Liver (tissue), 3 donors: ENCODE measurements around the gene CXCR6.

Experiments
- SP1 ChIP-seq: IDR thresholded peaks from 2 replicates; pipeline ENCODE4 v1.6.1; 2018; ENCODE audit warnings: antibody characterized with exemption, mild to moderate bottlenecking
- TF ChIP-seq, protein P1 (sequence below): IDR thresholded peaks from 2 replicates; pipeline ENCODE4 v1.6.1; 2016; ENCODE audit warnings: antibody characterized with exemption
- TF ChIP-seq, protein P2 (sequence below): fragments of 150-350 bp; IDR thresholded peaks from 2 replicates; pipeline ENCODE4 v1.5.1; 2017; ENCODE audit warnings: improper control_type of control experiment, low read depth, low read length; ENCODE audit not compliant: missing input control
- donor health status: healthy.
- donor health status: healthy.

DNA sequence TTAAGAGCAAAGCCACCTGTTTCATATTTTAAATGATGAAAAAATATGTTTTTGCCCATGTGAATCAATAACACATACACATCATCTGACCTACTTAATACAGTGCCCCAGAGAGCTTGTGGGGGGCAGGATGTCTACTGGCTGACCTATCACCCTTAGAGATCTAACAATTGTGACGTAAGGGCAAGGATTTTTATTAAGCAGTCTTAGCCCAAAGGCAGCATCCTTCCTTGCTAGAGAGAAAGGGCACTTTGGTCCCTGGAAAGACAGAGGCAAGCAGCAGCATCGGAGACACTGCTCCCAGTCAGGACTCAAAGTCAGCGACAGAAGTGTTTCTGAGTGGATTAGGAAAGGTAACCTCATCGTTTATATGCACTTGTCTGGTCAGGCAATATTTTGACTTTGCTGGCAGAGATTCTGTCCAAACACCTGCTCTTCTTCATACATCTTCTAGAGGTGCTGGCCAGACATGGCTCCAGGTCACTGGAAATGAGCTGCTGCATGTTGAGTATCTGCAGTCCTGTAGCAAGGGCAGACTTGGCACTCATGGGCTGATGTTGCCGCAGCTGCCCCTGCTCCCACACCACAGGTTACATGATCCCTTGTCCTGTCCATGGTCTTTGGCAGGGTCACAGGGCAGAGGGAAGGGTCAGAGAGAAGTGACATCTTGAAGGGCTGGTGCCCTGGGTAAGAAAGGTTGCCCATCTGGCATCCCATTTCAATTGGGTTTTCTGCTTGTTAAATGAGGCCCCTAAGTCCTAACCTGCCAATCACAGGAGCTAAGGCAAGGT is 1.8 kb downstream of the CXCR6 start:
- TF ChIP-seq, protein P1, sequence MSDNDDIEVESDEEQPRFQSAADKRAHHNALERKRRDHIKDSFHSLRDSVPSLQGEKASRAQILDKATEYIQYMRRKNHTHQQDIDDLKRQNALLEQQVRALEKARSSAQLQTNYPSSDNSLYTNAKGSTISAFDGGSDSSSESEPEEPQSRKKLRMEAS = no peak
- TF ChIP-seq, protein P2, sequence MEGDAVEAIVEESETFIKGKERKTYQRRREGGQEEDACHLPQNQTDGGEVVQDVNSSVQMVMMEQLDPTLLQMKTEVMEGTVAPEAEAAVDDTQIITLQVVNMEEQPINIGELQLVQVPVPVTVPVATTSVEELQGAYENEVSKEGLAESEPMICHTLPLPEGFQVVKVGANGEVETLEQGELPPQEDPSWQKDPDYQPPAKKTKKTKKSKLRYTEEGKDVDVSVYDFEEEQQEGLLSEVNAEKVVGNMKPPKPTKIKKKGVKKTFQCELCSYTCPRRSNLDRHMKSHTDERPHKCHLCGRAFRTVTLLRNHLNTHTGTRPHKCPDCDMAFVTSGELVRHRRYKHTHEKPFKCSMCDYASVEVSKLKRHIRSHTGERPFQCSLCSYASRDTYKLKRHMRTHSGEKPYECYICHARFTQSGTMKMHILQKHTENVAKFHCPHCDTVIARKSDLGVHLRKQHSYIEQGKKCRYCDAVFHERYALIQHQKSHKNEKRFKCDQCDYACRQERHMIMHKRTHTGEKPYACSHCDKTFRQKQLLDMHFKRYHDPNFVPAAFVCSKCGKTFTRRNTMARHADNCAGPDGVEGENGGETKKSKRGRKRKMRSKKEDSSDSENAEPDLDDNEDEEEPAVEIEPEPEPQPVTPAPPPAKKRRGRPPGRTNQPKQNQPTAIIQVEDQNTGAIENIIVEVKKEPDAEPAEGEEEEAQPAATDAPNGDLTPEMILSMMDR = no peak
- no peak for TF ChIP-seq SP1
